HepG2 (cell line): ENCODE results near the gene NRSN2. TPM values are rescaled to one million over a fixed set of nuclear protein-coding genes. Genes with fewer than 3 reads are reported as not detected.

ENCODE experiments used
- ETV6 ChIP-seq: sonication (generic); formaldehyde crosslinking; conservative IDR thresholded peaks from 2 replicates; pipeline ENCODE4 v1.4.0; 2020; ENCODE audit warnings: missing genetic modification reagents
- KAT2B ChIP-seq: fragments of 150-350 bp; IDR thresholded peaks from 2 replicates; pipeline ENCODE4 v1.6.1; 2014; ENCODE audit warnings: low read depth, low read length, borderline replicate concordance
- KLF16 ChIP-seq, 2 experiments: sonication (generic) in 1 of 2; formaldehyde crosslinking in 1 of 2; IDR thresholded peaks; 2 replicates each; pipeline versions ENCODE4 v1.6.1 to v1.8.0; 2016 to 2023; ENCODE audit warnings: missing genetic modification reagents in 2 of 2, missing compliant biosample characterization in 1 of 2
- KLF9 ChIP-seq: IDR thresholded peaks from 2 replicates; pipeline ENCODE4 v1.6.1; 2016; ENCODE audit warnings: low read depth
- MBNL3 ChIP-seq: fragments of 250-450 bp; sonication (Bioruptor Pico); conservative IDR thresholded peaks from 2 replicates; pipeline ENCODE4 v1.8.0; 2022; ENCODE audit warnings: mild to moderate bottlenecking, inconsistent platforms
- MEIS1 ChIP-seq: sonication (generic); formaldehyde crosslinking; IDR thresholded peaks from 2 replicates; pipeline ENCODE4 v1.9.0; 2021; ENCODE audit warnings: mild to moderate bottlenecking, missing genetic modification reagents, moderate library complexity, borderline replicate concordance
- MTA1 ChIP-seq: sonication (generic); formaldehyde crosslinking; IDR thresholded peaks from 2 replicates; pipeline ENCODE4 v1.4.0; 2020; ENCODE audit warnings: missing genetic modification reagents, mild to moderate bottlenecking, borderline replicate concordance
- NAIF1 ChIP-seq: sonication (generic); formaldehyde crosslinking; IDR thresholded peaks from 2 replicates; pipeline ENCODE4 v1.5.0; 2020; ENCODE audit warnings: mild to moderate bottlenecking, missing genetic modification reagents, borderline replicate concordance
- SP2 ChIP-seq: sonication (generic); formaldehyde crosslinking; IDR thresholded peaks from 2 replicates; pipeline ENCODE4 v1.5.1; 2020; ENCODE audit warnings: mild to moderate bottlenecking, missing genetic modification reagents
- YY1 ChIP-seq: IDR thresholded peaks from 2 replicates; pipeline ENCODE4 v1.6.1; 2011; ENCODE audit warnings: low read length, low read depth, moderate library complexity, mild to moderate bottlenecking; ENCODE audit not compliant: insufficient read depth, insufficient replicate concordance
- ZFP36L1 ChIP-seq: sonication (generic); formaldehyde crosslinking; IDR thresholded peaks from 2 replicates; pipeline ENCODE4 v1.8.0; 2022; ENCODE audit warnings: mild to moderate bottlenecking, missing genetic modification reagents, moderate library complexity
- ZNF225 ChIP-seq: sonication (generic); formaldehyde crosslinking; IDR thresholded peaks from 2 replicates; pipeline ENCODE4 v1.4.0; 2020; ENCODE audit warnings: mild to moderate bottlenecking, missing genetic modification reagents
- ZNF883 ChIP-seq: sonication (generic); formaldehyde crosslinking; IDR thresholded peaks from 2 replicates; pipeline ENCODE4 v1.5.1; 2020; ENCODE audit warnings: mild to moderate bottlenecking, missing genetic modification reagents; ENCODE audit errors: not compliant biosample characterization
- ZSCAN29 ChIP-seq: sonication (generic); formaldehyde crosslinking; conservative IDR thresholded peaks from 2 replicates; pipeline ENCODE4 v1.4.0; 2020; ENCODE audit warnings: mild to moderate bottlenecking, missing genetic modification reagents
- polyA plus RNA-seq, 8 experiments: library from polyadenylated mRNA; depleted of rRNA in 3 of 8; stranded (reverse) in 7 of 8; unstranded in 1 of 8; fragments of >200 nt; fragmentation: Illumina TruSeq in 4 of 8; extraction: Trizol in 4 of 8; gene quantifications; 2 replicates each; pipeline versions ENCODE4 v1.2.1 to v1.2.3, GENCODE V29; 2011 to 2016; ENCODE audit warnings: low read depth in 4 of 8, missing spikeins in 1 of 8, mixed read lengths in 1 of 8; ENCODE audit not compliant: insufficient read depth in 1 of 8
- total RNA-seq, 5 experiments: library from RNA; depleted of rRNA; stranded (reverse); fragments of >200 nt; fragmentation: Illumina TruSeq; extraction: Trizol; gene quantifications; 2 replicates each; pipeline ENCODE4 v1.2.3, GENCODE V29; 2016; ENCODE audit warnings: low read depth in 1 of 5
- TF ChIP-seq, protein P1 (sequence below): sonication (generic); formaldehyde crosslinking; IDR thresholded peaks from 2 replicates; pipeline ENCODE4 v1.4.0; 2020; ENCODE audit warnings: mild to moderate bottlenecking, missing genetic modification reagents
- TF ChIP-seq, protein P2 (sequence below): sonication (generic); formaldehyde crosslinking; IDR thresholded peaks from 2 replicates; pipeline ENCODE4 v1.4.0; 2020; ENCODE audit warnings: missing genetic modification reagents
- TF ChIP-seq, protein P3 (sequence below): sonication (generic); formaldehyde crosslinking; IDR thresholded peaks from 2 replicates; pipeline ENCODE4 v1.9.0; 2021; ENCODE audit warnings: missing genetic modification reagents, mild to moderate bottlenecking, borderline replicate concordance

The NRSN2 gene
- total and polyA plus RNA-seq, 2 of the 13 experiments (the other 11 are each of a cell fraction or from before 2014, with no cell fraction given), result 32.3 to 49.4 TPM

DNA sequence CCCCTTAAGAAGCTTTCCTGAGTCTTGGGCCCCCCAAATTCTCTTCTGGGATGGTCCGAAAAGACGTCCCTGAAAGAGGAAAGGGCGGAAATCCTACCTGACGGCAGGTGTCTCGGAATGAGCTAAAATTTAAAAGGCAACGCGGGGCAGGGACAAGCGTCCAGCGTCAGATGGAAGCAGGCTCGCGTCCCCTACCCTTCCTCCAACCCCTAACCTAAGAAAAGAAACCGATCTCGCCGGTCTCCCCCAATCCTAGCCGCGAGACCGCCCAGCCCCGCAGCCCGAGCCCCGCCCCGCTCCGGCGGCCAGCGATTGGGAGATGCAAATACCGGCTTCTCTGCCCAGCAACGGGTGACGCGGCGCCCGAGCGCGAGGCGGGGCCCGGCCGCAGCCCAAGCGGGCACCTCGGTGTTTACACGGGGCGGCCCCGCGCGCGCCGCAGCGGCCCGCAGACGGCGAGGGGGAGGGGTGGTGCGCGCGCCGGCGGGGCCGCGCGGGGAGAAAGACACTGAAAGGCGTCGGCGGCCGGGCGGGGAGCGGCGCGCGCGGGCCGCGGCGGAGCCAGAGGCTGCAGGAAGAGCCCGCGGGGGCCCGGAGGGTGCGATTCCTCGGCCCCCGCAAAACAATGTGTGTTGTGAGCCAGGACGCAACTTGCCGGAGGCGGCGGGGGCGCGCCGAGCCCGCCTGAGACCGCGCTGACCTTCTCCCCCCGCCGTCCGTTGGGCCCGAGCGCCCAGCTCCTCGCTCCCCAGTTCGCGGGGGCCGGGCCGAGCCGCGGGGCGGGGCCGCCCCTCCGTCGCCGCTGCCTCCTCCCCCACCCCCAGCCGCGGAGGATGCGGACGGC is 21.6 kb upstream of the NRSN2 start, which contains the start of gene SOX12 (continued):
- TF ChIP-seq, protein P1, sequence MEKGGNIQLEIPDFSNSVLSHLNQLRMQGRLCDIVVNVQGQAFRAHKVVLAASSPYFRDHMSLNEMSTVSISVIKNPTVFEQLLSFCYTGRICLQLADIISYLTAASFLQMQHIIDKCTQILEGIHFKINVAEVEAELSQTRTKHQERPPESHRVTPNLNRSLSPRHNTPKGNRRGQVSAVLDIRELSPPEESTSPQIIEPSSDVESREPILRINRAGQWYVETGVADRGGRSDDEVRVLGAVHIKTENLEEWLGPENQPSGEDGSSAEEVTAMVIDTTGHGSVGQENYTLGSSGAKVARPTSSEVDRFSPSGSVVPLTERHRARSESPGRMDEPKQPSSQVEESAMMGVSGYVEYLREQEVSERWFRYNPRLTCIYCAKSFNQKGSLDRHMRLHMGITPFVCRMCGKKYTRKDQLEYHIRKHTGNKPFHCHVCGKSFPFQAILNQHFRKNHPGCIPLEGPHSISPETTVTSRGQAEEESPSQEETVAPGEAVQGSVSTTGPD (CRISPR knock-in tag), result no peak
- TF ChIP-seq MTA1 (CRISPR knock-in tag) (no peak), SP2 (CRISPR knock-in tag) (peak; percentile 35; the same call in 1 of the 2 replicates), ZSCAN29 (CRISPR knock-in tag) (0 out of 2 replicates have a peak, but pooled peaks have one; percentile 3), MBNL3 (CRISPR knock-in tag) (no peak), KAT2B (no peak), ZNF883 (CRISPR knock-in tag) (peak; percentile 2), KLF9 (CRISPR knock-in tag) (peak; percentile 59), NAIF1 (CRISPR knock-in tag) (peak; percentile 17; the same call in 1 of the 2 replicates), YY1 (peak; percentile 67), KLF16 (CRISPR knock-in tag; IDR thresholded peaks at IDR 0.05) (peak in 1 of 2 experiments; percentile 82; a peak in 2 of 4 replicates), ETV6 (CRISPR knock-in tag) (no peak), ZNF225 (CRISPR knock-in tag) (no peak), ZFP36L1 (no peak; the same call in 1 of the 2 replicates), MEIS1 (CRISPR knock-in tag) (no peak)
- TF ChIP-seq, protein P2, sequence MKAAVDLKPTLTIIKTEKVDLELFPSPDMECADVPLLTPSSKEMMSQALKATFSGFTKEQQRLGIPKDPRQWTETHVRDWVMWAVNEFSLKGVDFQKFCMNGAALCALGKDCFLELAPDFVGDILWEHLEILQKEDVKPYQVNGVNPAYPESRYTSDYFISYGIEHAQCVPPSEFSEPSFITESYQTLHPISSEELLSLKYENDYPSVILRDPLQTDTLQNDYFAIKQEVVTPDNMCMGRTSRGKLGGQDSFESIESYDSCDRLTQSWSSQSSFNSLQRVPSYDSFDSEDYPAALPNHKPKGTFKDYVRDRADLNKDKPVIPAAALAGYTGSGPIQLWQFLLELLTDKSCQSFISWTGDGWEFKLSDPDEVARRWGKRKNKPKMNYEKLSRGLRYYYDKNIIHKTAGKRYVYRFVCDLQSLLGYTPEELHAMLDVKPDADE (CRISPR knock-in tag), result peak; percentile 7; the same call in 1 of the 2 replicates
- TF ChIP-seq, protein P3, sequence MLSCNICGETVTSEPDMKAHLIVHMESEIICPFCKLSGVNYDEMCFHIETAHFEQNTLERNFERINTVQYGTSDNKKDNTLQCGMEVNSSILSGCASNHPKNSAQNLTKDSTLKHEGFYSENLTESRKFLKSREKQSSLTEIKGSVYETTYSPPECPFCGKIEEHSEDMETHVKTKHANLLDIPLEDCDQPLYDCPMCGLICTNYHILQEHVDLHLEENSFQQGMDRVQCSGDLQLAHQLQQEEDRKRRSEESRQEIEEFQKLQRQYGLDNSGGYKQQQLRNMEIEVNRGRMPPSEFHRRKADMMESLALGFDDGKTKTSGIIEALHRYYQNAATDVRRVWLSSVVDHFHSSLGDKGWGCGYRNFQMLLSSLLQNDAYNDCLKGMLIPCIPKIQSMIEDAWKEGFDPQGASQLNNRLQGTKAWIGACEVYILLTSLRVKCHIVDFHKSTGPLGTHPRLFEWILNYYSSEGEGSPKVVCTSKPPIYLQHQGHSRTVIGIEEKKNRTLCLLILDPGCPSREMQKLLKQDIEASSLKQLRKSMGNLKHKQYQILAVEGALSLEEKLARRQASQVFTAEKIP (CRISPR knock-in tag), result no peak
